Keratinocyte (primary cell): ENCODE measurements around the gene MMP14.

Source experiments
- EZH2 ChIP-seq: IDR thresholded peaks from one replicate; pipeline ENCODE4 v1.6.1; 2012; ENCODE audit warnings: inconsistent platforms, mild to moderate bottlenecking, low read length, moderate library complexity
- TF ChIP-seq, protein P1 (sequence below), 3 experiments: IDR thresholded peaks in 1 of 3; conservative IDR thresholded peaks in 1 of 3; optimal IDR thresholded peaks in 1 of 3; 2 replicates in 2 of 3; 3 replicates in 1 of 3; pipeline versions ENCODE3 to v1.5.1; 2011; ENCODE audit warnings: low read length in 3 of 3, mild to moderate bottlenecking in 3 of 3, moderate library complexity in 2 of 3, control low read depth in 1 of 3, inconsistent platforms in 1 of 3; ENCODE audit not compliant: insufficient read depth in 2 of 3; ENCODE audit errors: extremely low read depth in 1 of 3

DNA sequence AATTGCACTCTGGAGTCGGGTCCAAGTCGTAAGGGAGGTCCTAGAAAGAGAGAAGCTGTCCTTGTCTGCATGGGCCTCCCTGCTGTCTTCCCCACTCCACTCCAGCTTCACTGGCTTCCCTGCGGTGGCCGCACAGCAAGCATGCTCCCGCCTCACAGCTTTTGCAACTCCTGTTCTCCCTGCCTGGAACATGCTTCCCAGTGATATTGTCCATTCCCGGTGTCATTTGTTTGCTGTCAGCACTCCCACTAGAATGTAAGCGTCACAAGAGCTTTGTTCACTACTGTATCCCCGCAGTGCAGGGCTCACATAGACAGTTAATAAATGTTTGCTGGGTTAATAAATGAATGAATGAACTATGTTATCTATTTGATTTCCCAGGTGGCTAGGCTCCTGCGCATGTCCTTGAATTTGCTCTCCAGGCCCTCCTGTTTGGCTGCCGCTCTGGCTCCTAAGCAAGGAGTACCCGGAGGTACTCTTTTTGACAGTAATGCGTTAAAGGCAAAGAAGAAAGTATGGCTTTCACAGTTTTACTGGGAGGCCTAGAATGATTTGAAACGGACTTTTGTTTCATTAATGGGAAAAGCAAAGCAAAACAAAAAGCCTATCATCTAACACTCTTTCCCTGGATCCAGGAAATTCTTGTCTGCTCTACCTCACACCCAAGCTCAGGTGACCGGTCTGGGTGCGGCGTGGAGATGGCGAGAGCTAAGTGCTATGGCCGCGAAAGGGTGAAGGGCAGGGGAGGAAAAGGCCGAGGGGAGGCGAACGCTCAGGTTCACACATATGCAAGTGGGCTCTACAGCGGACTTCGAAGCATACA lies 15.0 kb upstream of the MMP14 start:
- TF ChIP-seq, protein P1, sequence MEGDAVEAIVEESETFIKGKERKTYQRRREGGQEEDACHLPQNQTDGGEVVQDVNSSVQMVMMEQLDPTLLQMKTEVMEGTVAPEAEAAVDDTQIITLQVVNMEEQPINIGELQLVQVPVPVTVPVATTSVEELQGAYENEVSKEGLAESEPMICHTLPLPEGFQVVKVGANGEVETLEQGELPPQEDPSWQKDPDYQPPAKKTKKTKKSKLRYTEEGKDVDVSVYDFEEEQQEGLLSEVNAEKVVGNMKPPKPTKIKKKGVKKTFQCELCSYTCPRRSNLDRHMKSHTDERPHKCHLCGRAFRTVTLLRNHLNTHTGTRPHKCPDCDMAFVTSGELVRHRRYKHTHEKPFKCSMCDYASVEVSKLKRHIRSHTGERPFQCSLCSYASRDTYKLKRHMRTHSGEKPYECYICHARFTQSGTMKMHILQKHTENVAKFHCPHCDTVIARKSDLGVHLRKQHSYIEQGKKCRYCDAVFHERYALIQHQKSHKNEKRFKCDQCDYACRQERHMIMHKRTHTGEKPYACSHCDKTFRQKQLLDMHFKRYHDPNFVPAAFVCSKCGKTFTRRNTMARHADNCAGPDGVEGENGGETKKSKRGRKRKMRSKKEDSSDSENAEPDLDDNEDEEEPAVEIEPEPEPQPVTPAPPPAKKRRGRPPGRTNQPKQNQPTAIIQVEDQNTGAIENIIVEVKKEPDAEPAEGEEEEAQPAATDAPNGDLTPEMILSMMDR (optimal IDR thresholded peaks at IDR 0.05 in 1 of 3, IDR thresholded peaks at IDR 0.05 in 1 of 3, conservative IDR thresholded peaks at IDR 0.05 in 1 of 3; ENCODE audit: extremely low read depth in 1 of 3, insufficient read depth in 2 of 3, low read length in 3 of 3), result no peak
- TF ChIP-seq EZH2, result no peak
